Breast epithelium (tissue), 4 donors: ENCODE results near the gene THSD4. TPM values are rescaled to one million over a fixed set of nuclear protein-coding genes. Genes with fewer than 3 reads are reported as not detected.

Experiments
- DNase-seq, 2 donors: peaks; one replicate each; pipeline ENCODE4 v3.0.0-alpha.2; 2019; ENCODE audit warnings: low spot score in 2 of 2
- H3K27ac ChIP-seq, 2 donors: fragments of 200-600 bp; sonication (generic) in 1 of 2; one replicate each; pipeline ENCODE4 v1.5.1; 2016 to 2019; ENCODE audit warnings: mild to moderate bottlenecking in 1 of 2
- H3K27me3 ChIP-seq, 2 donors: fragments of 200-600 bp; sonication (generic) in 1 of 2; one replicate each; pipeline versions ENCODE4 v1.5.1 to v1.6.0; 2017 to 2019; ENCODE audit warnings: control low read depth in 1 of 2, mild to moderate bottlenecking in 1 of 2
- H3K36me3 ChIP-seq: fragments of 200-600 bp; one replicate; pipeline ENCODE4 v1.5.1; 2019
- H3K4me1 ChIP-seq, 2 donors: fragments of 200-600 bp; sonication (generic); one replicate each; pipeline ENCODE4 v1.5.1; 2016 to 2019; ENCODE audit warnings: control low read depth in 1 of 2
- H3K4me3 ChIP-seq, 3 donors: fragments of 200-600 bp; sonication (generic); 1 replicate in 2 of 3; 2 replicates in 1 of 3; pipeline ENCODE4 v1.5.1; 2016 to 2019; ENCODE audit warnings: mild to moderate bottlenecking in 3 of 3, moderate library complexity in 2 of 3
- H3K9me3 ChIP-seq, 2 donors: fragments of 200-600 bp; sonication (generic) in 1 of 2; one replicate each; pipeline ENCODE4 v1.5.1; 2016 to 2019; ENCODE audit warnings: control low read depth in 1 of 2
- CTCF ChIP-seq, 3 donors: fragments of 450-650 bp; IDR thresholded peaks; one replicate each; pipeline ENCODE4 v1.5.1; 2016 to 2017; ENCODE audit warnings: antibody characterized with exemption in 3 of 3, mild to moderate bottlenecking in 3 of 3, moderate library complexity in 3 of 3
- POLR2A ChIP-seq: fragments of 450-650 bp; IDR thresholded peaks from one replicate; pipeline ENCODE4 v1.6.1; 2016; ENCODE audit warnings: antibody characterized with exemption, mild to moderate bottlenecking, moderate library complexity
- POLR2AphosphoS5 ChIP-seq, 3 donors: sonication (generic); formaldehyde crosslinking; IDR thresholded peaks; one replicate each; pipeline ENCODE4 v1.6.1; 2017; ENCODE audit warnings: antibody characterized with exemption in 3 of 3
- intact Hi-C: fragments of 100-400 bp; cut with DNase I; formaldehyde crosslinking; loops from one replicate; pipeline ENCODE4 v1.15.1; 2023; ENCODE audit warnings: low total_unique reads
- total RNA-seq, 3 donors: library from RNA; depleted of rRNA; stranded (reverse); fragments of >200 nt; gene quantifications; one replicate each; pipeline ENCODE4 v1.1.0, GENCODE V29; 2016

Gene THSD4
- total RNA-seq, 3 donors from 2014 or later = 0.64 to 58.7 (median 41.3) TPM

GRCh38 chr15:71734709-71735384 is 619.6 kb downstream of the THSD4 start:
- no peak overlapping the region for H3K27ac ChIP-seq
- no peaks in the 10 kb centered on the region for H3K36me3 ChIP-seq
- no peak overlapping the region for H3K4me3 ChIP-seq
- H3K9me3 ChIP-seq = no peaks in the 10 kb centered on the region
- H3K27me3 ChIP-seq = no peaks in the 10 kb centered on the region
- TF ChIP-seq POLR2A (no peak), POLR2AphosphoS5 (IDR thresholded peaks at IDR 0.05) (no peak), CTCF (IDR thresholded peaks at IDR 0.05) (no peak)
- intact Hi-C loops = loop anchor here (10.0 kb wide), 1 partner anchor 290 kb away; no protein-coding TSS in a partner anchor
- no peaks in the 10 kb centered on the region for H3K4me1 ChIP-seq
- DNase-seq = no peak

DNA sequence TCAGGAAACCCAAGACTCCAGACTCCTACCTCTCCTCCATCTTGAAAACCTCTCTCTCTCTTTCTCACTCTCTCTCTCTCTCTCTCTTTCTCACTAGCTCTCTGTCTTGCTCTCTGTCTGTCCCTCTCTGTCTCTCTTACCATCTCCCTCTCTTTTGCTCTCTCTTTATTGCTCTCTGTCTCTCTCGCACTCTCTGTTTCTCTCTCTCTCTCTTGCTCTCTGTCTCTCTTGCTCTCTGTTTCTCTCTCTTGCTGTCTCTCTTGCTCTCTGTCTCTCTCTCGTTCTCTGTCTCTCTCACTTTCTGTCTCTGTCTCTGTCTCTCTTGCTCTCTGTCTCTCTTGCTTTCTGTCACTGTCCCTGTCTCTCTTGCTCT is 620.1 kb downstream of the THSD4 start:
- H3K9me3 ChIP-seq = no peaks in the 10 kb centered on the region
- no peak for DNase-seq
- TF ChIP-seq CTCF (IDR thresholded peaks at IDR 0.05) (no peak), POLR2AphosphoS5 (IDR thresholded peaks at IDR 0.05) (no peak), POLR2A (no peak)
- no peak overlapping the region for H3K27ac ChIP-seq
- intact Hi-C loops = loop anchor here (10.0 kb wide), 1 partner anchor 291 kb away; no protein-coding TSS in a partner anchor
- no peaks in the 10 kb centered on the region for H3K4me1 ChIP-seq
- no peaks in the 10 kb centered on the region for H3K27me3 ChIP-seq
- H3K4me3 ChIP-seq = no peak overlapping the region
- H3K36me3 ChIP-seq = no peaks in the 10 kb centered on the region

GRCh38 chr15:71736286-71736947 is 621.1 kb downstream of the THSD4 start:
- Histone ChIP-seq H3K36me3 (no peaks in the 10 kb centered on the region), H3K4me3 (no peak overlapping the region)
- intact Hi-C loops = loop anchor here (10.0 kb wide), 1 partner anchor 292 kb away; no protein-coding TSS in a partner anchor

GRCh38 chr15:71737761-71738160 is 622.5 kb downstream of the THSD4 start:
- TF ChIP-seq POLR2AphosphoS5 (IDR thresholded peaks at IDR 0.05) = no peak
- TF ChIP-seq CTCF (IDR thresholded peaks at IDR 0.05) = no peak
- no peak for TF ChIP-seq POLR2A
- Histone ChIP-seq H3K9me3 (no peaks in the 10 kb centered on the region), H3K27ac (no peak overlapping the region), H3K4me1 (no peaks in the 10 kb centered on the region), H3K36me3 (no peaks in the 10 kb centered on the region), H3K4me3 (no peak overlapping the region), H3K27me3 (no peaks in the 10 kb centered on the region)
- intact Hi-C loops = loop anchor here (10.0 kb wide), 1 partner anchor 293 kb away; no protein-coding TSS in a partner anchor
- DNase-seq = no peak

More at GRCh38 chr15:71736286-71736947, 621.1 kb downstream of the THSD4 start:
- Histone ChIP-seq H3K4me1 (no peaks in the 10 kb centered on the region), H3K27me3 (no peaks in the 10 kb centered on the region), H3K9me3 (no peaks in the 10 kb centered on the region), H3K27ac (no peak overlapping the region)
- DNase-seq = no peak
- TF ChIP-seq POLR2AphosphoS5 (IDR thresholded peaks at IDR 0.05) (no peak), CTCF (IDR thresholded peaks at IDR 0.05) (no peak), POLR2A (no peak)

DNA sequence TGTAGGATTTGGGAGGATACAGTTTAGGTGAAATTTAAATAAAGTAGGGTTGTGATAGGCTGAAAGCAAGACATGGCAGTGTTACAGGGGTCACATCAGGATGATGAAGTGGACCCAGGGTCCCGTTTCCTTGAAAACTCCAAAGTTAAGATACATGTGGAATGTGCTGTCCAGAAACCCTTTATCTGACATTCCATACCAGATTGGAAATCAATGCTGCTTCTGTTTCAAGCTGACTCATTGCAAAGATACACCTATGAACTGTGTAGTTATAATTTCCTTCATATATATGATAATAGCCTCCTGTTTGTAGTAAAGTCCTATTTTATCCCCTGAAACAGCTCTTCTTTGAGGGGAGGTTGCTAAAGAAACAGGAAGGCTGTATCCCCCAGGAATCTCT is 624.1 kb downstream of the THSD4 start:
- no peak for DNase-seq
- Histone ChIP-seq H3K27ac (no peak overlapping the region), H3K27me3 (no peaks in the 10 kb centered on the region), H3K36me3 (no peaks in the 10 kb centered on the region), H3K4me1 (no peaks in the 10 kb centered on the region), H3K4me3 (no peak overlapping the region), H3K9me3 (no peaks in the 10 kb centered on the region)
- no peak for TF ChIP-seq POLR2AphosphoS5 (IDR thresholded peaks at IDR 0.05)
- no peak for TF ChIP-seq CTCF (IDR thresholded peaks at IDR 0.05)
- TF ChIP-seq POLR2A = no peak
- intact Hi-C loops = loop anchor here (10.0 kb wide), 1 partner anchor 295 kb away; no protein-coding TSS in a partner anchor
